Glutamatergic neuron (in vitro differentiated cells): ENCODE data around the gene ANKRD6. TPM values are rescaled to one million over a fixed set of nuclear protein-coding genes. Genes with fewer than 3 reads are reported as not detected.

Experiments used
- DNase-seq: peaks from one replicate; pipeline ENCODE4 v3.0.0; 2022
- H3K27ac Mint-ChIP-seq: one replicate; pipeline ENCODE4 v1.8.0; 2020; ENCODE audit warnings: mild to moderate bottlenecking, mixed read lengths, inconsistent platforms; ENCODE audit not compliant: unreplicated experiment
- H3K27me3 Mint-ChIP-seq: one replicate; pipeline ENCODE4 v1.8.0; 2020; ENCODE audit warnings: mild to moderate bottlenecking, moderate library complexity, mixed read lengths, inconsistent platforms; ENCODE audit not compliant: unreplicated experiment
- H3K36me3 Mint-ChIP-seq: one replicate; pipeline ENCODE4 v1.8.0; 2020; ENCODE audit warnings: mild to moderate bottlenecking, mixed read lengths, inconsistent platforms; ENCODE audit not compliant: unreplicated experiment
- H3K4me1 Mint-ChIP-seq: one replicate; pipeline ENCODE4 v1.8.0; 2020; ENCODE audit warnings: mild to moderate bottlenecking, low read depth, mixed read lengths, inconsistent platforms; ENCODE audit not compliant: unreplicated experiment
- H3K4me3 Mint-ChIP-seq: one replicate; pipeline ENCODE4 v1.8.0; 2020; ENCODE audit warnings: mild to moderate bottlenecking, mixed read lengths, inconsistent platforms; ENCODE audit not compliant: unreplicated experiment
- H3K9me3 Mint-ChIP-seq: one replicate; pipeline ENCODE4 v1.8.0; 2020; ENCODE audit warnings: mild to moderate bottlenecking, moderate library complexity, mixed read lengths, inconsistent platforms; ENCODE audit not compliant: unreplicated experiment
- total RNA-seq: library from RNA; stranded (reverse); fragmentation: NEBNext Ultra II Directional; extraction: Animal tissue kit (Norgen Biotek cat#: 25700); gene quantifications from one replicate; pipeline ENCODE4 v1.2.1, GENCODE V29; 2021; ENCODE audit not compliant: unreplicated experiment
- TF ChIP-seq, protein P1 (sequence below): fragments of 200-600 bp; sonication (generic); IDR thresholded peaks from one replicate; pipeline ENCODE4 v1.5.0; 2021; ENCODE audit not compliant: partially characterized antibody, unreplicated experiment

The ANKRD6 gene
- total RNA-seq, 1 donor from 2014 or later = 31.9 TPM

GRCh38 chr6:89434954-89435353, 2.0 kb downstream of the ANKRD6 start:
- Mint-ChIP-seq H3K9me3 (no peaks in the 10 kb centered on the region), H3K36me3 (no peaks in the 10 kb centered on the region), H3K4me3 (no peak overlapping the region), H3K27ac (no peak overlapping the region), H3K4me1 (peaks cover 5% of the 10 kb centered on the region), H3K27me3 (peaks cover 1% of the 10 kb centered on the region)
- no peak for DNase-seq
- TF ChIP-seq, protein P1, sequence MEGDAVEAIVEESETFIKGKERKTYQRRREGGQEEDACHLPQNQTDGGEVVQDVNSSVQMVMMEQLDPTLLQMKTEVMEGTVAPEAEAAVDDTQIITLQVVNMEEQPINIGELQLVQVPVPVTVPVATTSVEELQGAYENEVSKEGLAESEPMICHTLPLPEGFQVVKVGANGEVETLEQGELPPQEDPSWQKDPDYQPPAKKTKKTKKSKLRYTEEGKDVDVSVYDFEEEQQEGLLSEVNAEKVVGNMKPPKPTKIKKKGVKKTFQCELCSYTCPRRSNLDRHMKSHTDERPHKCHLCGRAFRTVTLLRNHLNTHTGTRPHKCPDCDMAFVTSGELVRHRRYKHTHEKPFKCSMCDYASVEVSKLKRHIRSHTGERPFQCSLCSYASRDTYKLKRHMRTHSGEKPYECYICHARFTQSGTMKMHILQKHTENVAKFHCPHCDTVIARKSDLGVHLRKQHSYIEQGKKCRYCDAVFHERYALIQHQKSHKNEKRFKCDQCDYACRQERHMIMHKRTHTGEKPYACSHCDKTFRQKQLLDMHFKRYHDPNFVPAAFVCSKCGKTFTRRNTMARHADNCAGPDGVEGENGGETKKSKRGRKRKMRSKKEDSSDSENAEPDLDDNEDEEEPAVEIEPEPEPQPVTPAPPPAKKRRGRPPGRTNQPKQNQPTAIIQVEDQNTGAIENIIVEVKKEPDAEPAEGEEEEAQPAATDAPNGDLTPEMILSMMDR = no peak

GRCh38 chr6:89436226-89436625, 3.3 kb downstream of the ANKRD6 start:
- no peaks in the 10 kb centered on the region for H3K36me3 Mint-ChIP-seq
- H3K27ac Mint-ChIP-seq = no peak overlapping the region
- TF ChIP-seq, protein P1 = no peak
- H3K27me3 Mint-ChIP-seq = peaks cover 1% of the 10 kb centered on the region
- no peaks in the 10 kb centered on the region for H3K4me1 Mint-ChIP-seq
- DNase-seq = no peak
- no peak overlapping the region for H3K4me3 Mint-ChIP-seq
- H3K9me3 Mint-ChIP-seq = no peaks in the 10 kb centered on the region

DNA sequence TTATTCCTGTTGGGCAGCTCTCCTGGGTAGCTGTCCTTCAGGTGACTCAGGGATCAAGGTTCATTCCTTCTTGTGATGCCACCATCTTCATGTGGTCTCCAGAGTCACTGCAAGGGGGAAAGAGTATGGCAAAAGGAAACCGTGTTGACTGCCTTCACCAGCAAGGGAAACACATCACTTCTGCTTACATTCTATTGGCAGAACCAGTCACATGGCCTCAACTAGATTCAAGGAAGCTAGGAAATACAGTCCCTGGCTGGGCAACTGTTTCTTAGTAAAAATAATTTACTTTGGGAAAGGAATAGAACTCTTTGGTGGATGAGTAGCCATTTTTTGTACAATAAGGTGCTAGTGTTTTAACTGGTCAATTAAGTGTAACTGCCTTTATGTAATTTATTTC, 5.3 kb downstream of the ANKRD6 start:
- Mint-ChIP-seq H3K27ac (no peak overlapping the region), H3K4me1 (no peaks in the 10 kb centered on the region), H3K27me3 (peaks cover 1% of the 10 kb centered on the region), H3K36me3 (no peaks in the 10 kb centered on the region), H3K9me3 (no peaks in the 10 kb centered on the region), H3K4me3 (no peak overlapping the region)
- DNase-seq = no peak
- TF ChIP-seq, protein P1 = no peak

DNA sequence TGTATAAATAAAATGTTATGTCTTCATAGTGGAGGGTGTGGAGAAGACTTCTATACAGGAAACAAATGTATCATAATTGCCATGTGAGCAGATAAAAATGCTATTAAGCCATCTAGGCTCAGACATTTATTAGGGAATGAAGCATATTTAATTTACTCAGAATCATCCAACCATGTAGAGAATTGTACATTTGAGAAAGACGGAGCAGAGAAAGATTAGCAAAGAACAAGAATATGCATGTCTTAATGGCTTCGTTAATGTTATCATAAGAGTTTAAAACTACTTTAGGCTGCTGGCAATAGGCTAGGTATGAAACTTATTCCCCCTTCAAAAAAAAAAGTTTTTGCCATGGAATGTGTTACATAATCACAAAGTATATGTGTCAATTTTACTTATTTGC, 6.1 kb downstream of the ANKRD6 start:
- no peak for DNase-seq
- H3K27me3 Mint-ChIP-seq = peaks cover 1% of the 10 kb centered on the region
- H3K27ac Mint-ChIP-seq = no peak overlapping the region
- H3K4me3 Mint-ChIP-seq = no peak overlapping the region
- no peaks in the 10 kb centered on the region for H3K9me3 Mint-ChIP-seq
- no peaks in the 10 kb centered on the region for H3K4me1 Mint-ChIP-seq
- no peaks in the 10 kb centered on the region for H3K36me3 Mint-ChIP-seq
- TF ChIP-seq, protein P1 = no peak

DNA sequence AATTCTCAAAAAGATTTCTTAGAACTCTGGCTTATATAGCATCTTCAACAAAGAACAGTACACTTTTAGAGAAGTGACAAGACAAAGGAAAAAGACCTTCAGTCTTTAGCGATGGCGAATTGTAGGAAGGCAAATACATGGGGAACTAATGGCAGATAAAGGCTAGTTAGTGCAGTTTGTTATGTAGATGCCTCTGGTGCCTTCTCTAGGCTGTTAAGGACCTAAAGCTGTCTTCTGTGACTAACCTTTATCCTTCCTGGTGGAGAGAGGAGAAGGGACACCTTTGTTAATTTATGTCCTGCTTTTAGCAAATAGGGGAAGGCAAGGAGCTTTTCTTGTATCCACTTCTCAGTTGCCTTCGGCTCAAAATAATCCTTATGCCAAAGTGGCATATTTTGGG, 7.2 kb downstream of the ANKRD6 start:
- H3K4me1 Mint-ChIP-seq = no peaks in the 10 kb centered on the region
- no peak overlapping the region for H3K4me3 Mint-ChIP-seq
- H3K27ac Mint-ChIP-seq = no peak overlapping the region
- no peaks in the 10 kb centered on the region for H3K9me3 Mint-ChIP-seq
- H3K36me3 Mint-ChIP-seq = no peaks in the 10 kb centered on the region
- peaks cover 1% of the 10 kb centered on the region for H3K27me3 Mint-ChIP-seq
- TF ChIP-seq, protein P1 = no peak
- DNase-seq = no peak
